Measurements from ENCODE around the gene HADH.

- TF ChIP-seq CTCF (IDR thresholded peaks at IDR 0.05; ENCODE audit: low read length), result no peak
- no peak for TF ChIP-seq EZH2 (IDR thresholded peaks at IDR 0.05; ENCODE audit: borderline replicate concordance, low read length)
Measured at GRCh38 chr4:108006361-108006760, 16.7 kb downstream of the HADH start.
